ENCODE data around the gene RSRC2. TPM values are rescaled to one million over a fixed set of nuclear protein-coding genes. Genes with fewer than 3 reads are reported as not detected.
"Not testable (repeated sequence)": the region's sequence is repeated elsewhere in the genome, so short reads cannot be mapped to it uniquely, and the experiment has no call there.

Gene RSRC2
- total RNA-seq, 1 donor from 2014 or later = 126 TPM

GRCh38 chr12:122467983-122468382 is 58.8 kb downstream of the RSRC2 start:
- POLR2A ChIA-PET = no interaction called here
- intact Hi-C loops (cut with micrococcal nuclease) = no loop called here
- DNase-seq (no peak), ATAC-seq (ENCODE audit: low read depth) (no peak)
- TF ChIP-seq CTCF (IDR thresholded peaks at IDR 0.05) = no peak
- CTCF ChIA-PET = interaction anchor here (8.7 kb wide), 1 partner anchor 68 kb away, joined by 272 read pairs; no protein-coding TSS in a partner anchor
- Mint-ChIP-seq H3K27ac (no peak overlapping the region), H3K4me1 (peaks cover 5% of the 10 kb centered on the region), H3K36me3 (ENCODE audit: low read depth) (peaks cover 3% of the 10 kb centered on the region), H3K27me3 (no peaks in the 10 kb centered on the region), H3K9me3 (no peaks in the 10 kb centered on the region), H3K4me3 (no peak overlapping the region)

- H3K4me1 Mint-ChIP-seq; H3K27me3 Mint-ChIP-seq; ATAC-seq (ENCODE audit: low read depth); intact Hi-C loops (cut with micrococcal nuclease); POLR2A ChIA-PET; H3K27ac Mint-ChIP-seq; H3K4me3 Mint-ChIP-seq; DNase-seq; H3K36me3 Mint-ChIP-seq (ENCODE audit: low read depth); CTCF ChIA-PET; H3K9me3 Mint-ChIP-seq: not testable (repeated sequence)
Observed at GRCh38 chr12:122464317-122465042, 62.3 kb downstream of the RSRC2 start.

- H3K4me3 Mint-ChIP-seq = no peak overlapping the region
- DNase-seq (no peak), ATAC-seq (ENCODE audit: low read depth) (no peak)
- H3K4me1 Mint-ChIP-seq = peaks cover 4% of the 10 kb centered on the region
- no peak for TF ChIP-seq CTCF (IDR thresholded peaks at IDR 0.05)
- H3K27ac Mint-ChIP-seq = no peak overlapping the region
- intact Hi-C loops (cut with micrococcal nuclease) = no loop called here
- H3K9me3 Mint-ChIP-seq = no peaks in the 10 kb centered on the region
- ChIA-PET POLR2A (interaction anchor here (0.7 kb wide), 1 partner anchor 195 kb away, joined by 3 read pairs; no protein-coding TSS in a partner anchor), CTCF (no interaction called here)
- H3K36me3 Mint-ChIP-seq (ENCODE audit: low read depth) = no peaks in the 10 kb centered on the region
- no peaks in the 10 kb centered on the region for H3K27me3 Mint-ChIP-seq
Observed at GRCh38 chr12:122460641-122461040, 66.1 kb downstream of the RSRC2 start.

- Mint-ChIP-seq H3K4me3 (no peak overlapping the region), H3K36me3 (ENCODE audit: low read depth) (no peaks in the 10 kb centered on the region), H3K9me3 (no peaks in the 10 kb centered on the region), H3K4me1 (peaks cover 4% of the 10 kb centered on the region), H3K27ac (no peak overlapping the region), H3K27me3 (no peaks in the 10 kb centered on the region)
- DNase-seq = no peak
- CTCF ChIA-PET = no interaction called here
- TF ChIP-seq CTCF (IDR thresholded peaks at IDR 0.05) = no peak
- POLR2A ChIA-PET = no interaction called here
- intact Hi-C loops (cut with micrococcal nuclease) = no loop called here
- no peak for ATAC-seq (ENCODE audit: low read depth)
Observed at GRCh38 chr12:122460061-122460460, 66.7 kb downstream of the RSRC2 start.

- H3K27ac Mint-ChIP-seq = no peak overlapping the region
- H3K36me3 Mint-ChIP-seq (ENCODE audit: low read depth) = no peaks in the 10 kb centered on the region
- no peaks in the 10 kb centered on the region for H3K27me3 Mint-ChIP-seq
- intact Hi-C loops (cut with micrococcal nuclease) = no loop called here
- ChIA-PET CTCF (no interaction called here), POLR2A (no interaction called here)
- H3K9me3 Mint-ChIP-seq = no peaks in the 10 kb centered on the region
- no peak for TF ChIP-seq CTCF (IDR thresholded peaks at IDR 0.05)
- H3K4me1 Mint-ChIP-seq = peaks cover 4% of the 10 kb centered on the region
- no peak overlapping the region for H3K4me3 Mint-ChIP-seq
- no peak for ATAC-seq (ENCODE audit: low read depth)
- no peak for DNase-seq
Observed at GRCh38 chr12:122459211-122459610, 67.5 kb downstream of the RSRC2 start.

Measured in activated B cell treated with CpG ODN at 0.5 μM for 24 hours (primary cell).